GM12874 (cell line): ENCODE results near the gene TSPAN15.

Experiments
- TF ChIP-seq, protein P1 (sequence below): IDR thresholded peaks from 2 replicates; pipeline ENCODE4 v1.5.1; 2011; ENCODE audit warnings: low read depth, mild to moderate bottlenecking, control low read depth, low read length, moderate library complexity; ENCODE audit not compliant: insufficient read depth

TSPAN15 gene

DNA sequence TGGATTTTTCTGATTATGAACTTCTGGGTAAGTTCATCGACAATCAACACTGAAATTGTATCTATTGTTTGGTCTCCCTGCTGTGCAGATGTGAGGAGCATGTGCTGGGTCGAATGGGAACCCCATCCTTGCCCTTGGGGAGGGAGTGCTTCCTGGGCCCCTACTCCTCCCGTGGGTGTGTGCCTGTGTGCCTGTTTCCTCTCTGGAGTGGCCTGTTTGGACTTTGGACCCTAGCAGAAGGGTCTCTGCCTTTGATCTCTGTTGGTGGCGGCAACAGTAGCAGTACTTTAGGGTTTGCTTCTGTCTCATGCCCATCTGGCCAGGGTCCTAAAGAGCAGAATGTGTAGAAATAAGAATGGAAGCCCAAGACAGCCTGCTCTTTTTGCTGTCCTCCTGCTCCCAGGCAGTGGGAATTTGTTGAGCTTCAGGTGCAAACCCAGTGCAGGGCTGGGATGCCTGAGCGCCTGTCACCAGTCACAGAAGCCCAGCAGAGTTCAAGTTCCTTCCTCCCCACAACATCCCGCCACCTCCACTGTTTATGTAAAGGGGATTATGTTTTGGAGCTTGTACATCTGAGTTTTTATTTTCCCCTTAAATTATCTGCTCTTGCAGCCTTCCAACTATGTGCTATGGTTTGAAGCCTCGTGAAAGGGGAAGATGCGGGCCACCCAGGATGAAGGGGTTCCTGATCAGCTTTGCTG lies 33.1 kb upstream of the TSPAN15 start:
- TF ChIP-seq, protein P1, sequence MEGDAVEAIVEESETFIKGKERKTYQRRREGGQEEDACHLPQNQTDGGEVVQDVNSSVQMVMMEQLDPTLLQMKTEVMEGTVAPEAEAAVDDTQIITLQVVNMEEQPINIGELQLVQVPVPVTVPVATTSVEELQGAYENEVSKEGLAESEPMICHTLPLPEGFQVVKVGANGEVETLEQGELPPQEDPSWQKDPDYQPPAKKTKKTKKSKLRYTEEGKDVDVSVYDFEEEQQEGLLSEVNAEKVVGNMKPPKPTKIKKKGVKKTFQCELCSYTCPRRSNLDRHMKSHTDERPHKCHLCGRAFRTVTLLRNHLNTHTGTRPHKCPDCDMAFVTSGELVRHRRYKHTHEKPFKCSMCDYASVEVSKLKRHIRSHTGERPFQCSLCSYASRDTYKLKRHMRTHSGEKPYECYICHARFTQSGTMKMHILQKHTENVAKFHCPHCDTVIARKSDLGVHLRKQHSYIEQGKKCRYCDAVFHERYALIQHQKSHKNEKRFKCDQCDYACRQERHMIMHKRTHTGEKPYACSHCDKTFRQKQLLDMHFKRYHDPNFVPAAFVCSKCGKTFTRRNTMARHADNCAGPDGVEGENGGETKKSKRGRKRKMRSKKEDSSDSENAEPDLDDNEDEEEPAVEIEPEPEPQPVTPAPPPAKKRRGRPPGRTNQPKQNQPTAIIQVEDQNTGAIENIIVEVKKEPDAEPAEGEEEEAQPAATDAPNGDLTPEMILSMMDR, result no peak

DNA sequence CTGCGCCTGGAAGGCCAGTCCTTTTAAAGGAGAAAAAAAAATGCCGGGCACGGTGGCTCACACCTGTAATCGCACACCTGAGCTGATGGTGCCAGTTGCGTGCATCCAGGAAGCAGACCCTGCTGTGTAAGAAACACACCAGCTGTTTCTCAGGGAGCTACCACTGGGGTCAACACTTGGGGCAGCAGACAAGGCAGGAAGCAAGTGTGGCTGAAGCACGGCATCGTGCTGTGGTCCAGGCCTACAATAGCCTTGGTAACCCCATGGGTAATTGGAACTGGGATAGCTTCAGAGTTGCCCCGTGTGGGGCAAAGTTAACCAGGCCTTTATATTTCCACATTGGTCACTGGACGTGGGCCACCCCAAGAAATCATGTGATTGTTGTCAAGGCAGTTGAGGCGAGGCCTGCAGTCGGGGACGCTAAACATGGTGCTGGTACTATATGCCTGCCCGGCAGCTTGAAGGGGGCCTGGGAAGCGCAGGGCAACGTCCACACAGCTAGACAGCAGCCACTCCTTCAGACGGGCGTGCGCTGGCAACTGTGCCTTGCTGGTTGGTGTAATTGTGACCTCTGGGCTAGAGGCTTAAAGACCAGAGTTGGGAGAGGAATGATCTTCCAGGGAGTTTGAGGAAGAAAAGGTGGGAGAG lies 32.0 kb upstream of the TSPAN15 start:
- TF ChIP-seq, protein P1, result no peak

DNA sequence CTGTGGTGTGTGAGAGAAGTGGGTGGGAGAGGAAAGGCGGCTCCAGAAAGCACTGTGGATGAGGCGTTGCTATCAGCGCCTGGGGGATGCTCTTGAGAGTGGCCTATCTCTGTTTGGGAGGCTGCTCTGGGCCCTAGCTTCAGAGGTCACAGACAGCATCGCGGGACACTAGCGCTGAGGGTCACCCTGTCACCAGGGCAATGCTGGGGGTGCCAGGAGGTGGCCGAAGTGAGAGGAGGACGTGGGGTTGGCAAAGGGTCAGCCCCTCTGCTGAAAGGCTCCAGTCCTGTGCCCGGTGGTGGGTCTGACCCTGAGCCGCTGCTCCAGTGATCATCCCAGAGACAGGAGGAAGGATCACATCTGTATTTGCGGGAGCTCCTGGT lies 31.5 kb upstream of the TSPAN15 start:
- TF ChIP-seq, protein P1, result no peak

DNA sequence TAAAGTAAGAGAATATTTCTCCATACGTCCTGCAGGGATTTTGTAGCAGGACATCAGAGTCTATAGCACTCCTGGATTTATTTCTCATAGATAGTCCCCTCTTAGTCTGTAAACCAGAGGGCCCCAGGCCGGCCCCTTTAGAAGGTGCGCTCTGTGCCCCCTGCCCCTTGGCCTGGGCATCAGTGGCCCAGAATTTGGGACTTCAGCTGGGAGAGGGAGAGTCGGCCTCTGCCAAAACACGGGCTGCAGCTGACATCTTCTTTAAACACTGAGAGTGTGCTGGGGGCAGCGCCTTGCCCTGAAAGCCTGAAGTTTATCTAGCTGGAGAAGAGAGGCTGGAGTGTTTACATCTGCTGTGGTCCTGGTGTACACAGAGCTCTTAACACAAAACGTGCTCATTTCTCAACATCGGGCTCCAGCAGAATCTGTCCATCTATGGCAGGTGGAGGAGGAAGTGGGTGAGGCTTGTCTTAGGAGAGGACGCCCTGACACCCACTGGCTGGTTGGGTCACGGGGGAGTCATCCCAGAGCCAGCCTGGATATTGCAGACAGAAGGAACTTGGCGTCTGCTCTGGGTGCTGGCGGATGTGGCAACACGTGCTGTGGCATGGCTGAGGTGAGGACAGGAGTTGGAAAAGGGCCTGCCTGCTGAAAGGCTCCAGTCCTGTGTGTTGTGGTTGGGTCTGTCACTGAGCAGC lies 29.5 kb upstream of the TSPAN15 start:
- TF ChIP-seq, protein P1, result no peak

DNA sequence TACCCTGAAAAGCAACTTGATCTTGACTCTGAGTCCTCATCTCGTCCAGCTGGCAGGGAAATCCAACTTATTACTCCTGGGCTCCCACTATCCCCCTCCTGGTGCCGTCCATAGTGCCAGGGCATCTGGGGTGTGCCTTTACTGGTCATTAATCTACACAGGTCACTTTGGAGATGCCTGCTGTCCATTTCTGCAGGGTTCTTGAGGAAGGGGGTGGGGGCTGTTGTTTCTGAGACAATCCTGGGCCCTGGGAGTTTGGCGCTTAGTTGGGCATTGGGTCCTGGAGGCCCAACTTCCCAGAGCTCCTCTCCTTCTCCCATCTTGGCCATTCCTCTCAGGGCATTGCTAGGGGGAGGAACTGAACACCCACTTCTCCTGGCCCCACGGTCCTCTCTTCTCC lies 28.6 kb upstream of the TSPAN15 start:
- TF ChIP-seq, protein P1, result no peak

DNA sequence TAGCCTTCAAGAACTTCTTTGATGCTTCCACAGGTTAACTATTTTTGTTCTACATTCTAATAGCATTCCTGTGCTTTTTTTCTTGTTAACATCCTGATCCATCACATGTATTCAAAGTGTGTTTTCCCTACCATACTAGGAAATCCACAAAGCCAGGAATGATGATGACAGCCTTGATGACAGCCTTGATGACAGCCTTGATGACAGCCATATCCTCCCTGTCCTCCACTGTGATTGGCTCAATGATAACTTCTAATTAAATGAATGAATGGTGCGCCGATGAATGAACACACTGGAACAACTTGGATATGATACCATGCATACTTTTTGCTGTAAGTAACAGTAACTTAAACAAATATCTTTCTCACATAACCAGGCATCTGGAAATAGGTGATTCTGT lies 26.2 kb upstream of the TSPAN15 start:
- TF ChIP-seq, protein P1, result no peak

DNA sequence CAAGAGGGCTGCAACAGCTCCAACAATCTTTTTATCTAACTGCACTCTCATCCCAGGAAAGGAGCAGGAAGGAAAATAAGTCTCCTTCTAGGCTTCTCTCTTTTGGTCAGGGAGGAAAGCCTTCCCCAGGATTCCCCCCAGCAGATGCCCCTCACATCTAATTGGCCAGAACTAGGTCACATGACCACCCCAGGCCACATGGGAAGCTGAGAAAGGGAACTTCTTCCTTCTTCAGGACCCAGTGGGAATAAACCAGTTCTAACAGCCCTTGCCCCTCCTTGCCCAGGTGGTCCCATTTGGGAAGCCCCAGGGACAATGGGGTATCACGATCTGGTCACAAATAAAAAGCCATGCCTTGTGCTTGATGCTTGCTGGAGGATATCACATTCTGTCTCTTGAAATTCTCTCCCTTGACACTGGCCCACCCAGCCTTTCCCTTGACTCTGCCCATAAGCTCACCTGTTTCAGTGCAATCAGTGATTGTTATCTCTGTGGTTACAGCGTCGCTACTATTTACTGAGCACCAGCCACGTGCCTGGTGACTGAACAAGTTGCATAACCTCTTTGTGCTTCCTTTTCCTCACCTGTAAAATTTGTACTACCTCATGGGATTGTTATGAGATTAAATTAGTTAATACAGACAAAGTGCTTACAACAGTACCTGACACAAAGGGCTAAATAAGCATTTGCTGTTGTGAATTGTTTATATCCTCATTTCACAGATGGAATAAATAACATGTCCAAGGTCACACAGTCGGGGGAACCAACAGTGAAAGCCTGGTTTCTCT lies 25.6 kb upstream of the TSPAN15 start:
- TF ChIP-seq, protein P1, result no peak
